HepG2 (cell line): Measurements from ENCODE around the gene MOK. TPM values are rescaled to one million over a fixed set of nuclear protein-coding genes. Genes with fewer than 3 reads are reported as not detected.

Experiments
- ATAC-seq: fragments of 200-7000 bp; cut with Tn5 transposase; 3 replicates; pipeline ENCODE4 v1.9.1; 2020; ENCODE audit warnings: mild to moderate bottlenecking, moderate library complexity
- BruUV-seq: library from RNA; stranded (reverse); fragments of 400-500 nt; replicated peaks from 2 replicates; lab custom pipeline; 2021; lab: Mats Ljungman, UMichigan
- CTCF ChIA-PET: fragments of 300-600 bp; formaldehyde crosslinking; extraction: SDS; loops from one replicate; lab custom pipeline; 2021; ENCODE audit warnings: low total read pairs, inconsistent platforms, low intra/inter-chr PET ratio; lab: Yijun Ruan, JAX
- POLR2A ChIA-PET: fragments of 350-600 bp; sonication (Branson Sonifier 250); formaldehyde crosslinking; loops from one replicate; lab custom pipeline; 2020; ENCODE audit warnings: antibody characterized with exemption, inconsistent platforms; lab: Yijun Ruan, JAX
- DNase-seq: peaks from one replicate; pipeline ENCODE4 v3.0.0-alpha.2; 2015; ENCODE audit warnings: low spot score
- FAIRE-seq: peaks from 3 replicates; lab custom pipeline; 2011; peaks lifted over from hg19 to GRCh38; lab: Jason Lieb, UNC
- H2AFZ ChIP-seq: one replicate; pipeline ENCODE4 v1.6.1; 2011; ENCODE audit warnings: low read length, inconsistent platforms
- H3K27ac ChIP-seq: fragments of 300-600 bp; 3 replicates; pipeline ENCODE4 v1.8.0; 2011; ENCODE audit warnings: mixed run types, mild to moderate bottlenecking, mixed read lengths, low read length, inconsistent platforms; ENCODE audit not compliant: insufficient read depth; ENCODE audit errors: extremely low read length
- H3K27me3 ChIP-seq, 2 experiments: fragments of 200-600 bp in 1 of 2; 2 replicates in 1 of 2; 3 replicates in 1 of 2; pipeline versions ENCODE4 v1.6.0 to v1.8.0; 2011; ENCODE audit warnings: low read length in 2 of 2, mild to moderate bottlenecking in 2 of 2, moderate library complexity in 2 of 2, inconsistent platforms in 1 of 2; ENCODE audit not compliant: insufficient read depth in 2 of 2, control insufficient read depth in 1 of 2
- H3K36me3 ChIP-seq, 2 experiments: fragments of 200-600 bp in 1 of 2; replicated peaks in 1 of 2; 2 replicates in 1 of 2; 3 replicates in 1 of 2; pipeline versions ENCODE4 v1.5.1 to v1.8.0; 2011; ENCODE audit warnings: low read length in 2 of 2, inconsistent platforms in 1 of 2; ENCODE audit not compliant: insufficient read depth in 2 of 2, control insufficient read depth in 1 of 2
- H3K4me1 ChIP-seq: 2 replicates; pipeline ENCODE4 v1.5.1; 2012; ENCODE audit warnings: low read length, inconsistent platforms; ENCODE audit not compliant: insufficient read depth
- H3K4me2 ChIP-seq: 2 replicates; pipeline ENCODE4 v1.6.0; 2011; ENCODE audit warnings: low read depth, low read length, inconsistent platforms
- H3K4me3 ChIP-seq, 3 experiments: fragments of 200-600 bp in 1 of 3; sonication (generic), shearing (Covaris generic) in 1 of 3; replicated peaks in 1 of 3; 2 replicates each; pipeline ENCODE4 v1.5.1; 2011 to 2016; ENCODE audit warnings: low read length in 3 of 3, inconsistent platforms in 2 of 3, low read depth in 2 of 3, mild to moderate bottlenecking in 2 of 3, control low read depth in 1 of 3, mixed read lengths in 1 of 3; ENCODE audit not compliant: insufficient read depth in 1 of 3
- H3K79me2 ChIP-seq: one replicate; pipeline ENCODE4 v1.6.1; 2011; ENCODE audit warnings: low read length, inconsistent platforms; ENCODE audit not compliant: insufficient read depth
- H3K9ac ChIP-seq: 2 replicates; pipeline ENCODE4 v1.6.0; 2011; ENCODE audit warnings: mild to moderate bottlenecking, low read depth, low read length, inconsistent platforms; ENCODE audit not compliant: insufficient read depth
- H3K9me3 ChIP-seq: 2 replicates; pipeline ENCODE4 v1.5.1; 2012; ENCODE audit warnings: mild to moderate bottlenecking, low read length
- H4K20me1 ChIP-seq: 2 replicates; pipeline ENCODE4 v1.6.0; 2011; ENCODE audit warnings: inconsistent platforms, mild to moderate bottlenecking, low read length, moderate library complexity; ENCODE audit not compliant: insufficient read depth
- HOXD1 ChIP-seq: sonication (generic); formaldehyde crosslinking; IDR thresholded peaks from 2 replicates; pipeline ENCODE4 v1.5.0; 2020; ENCODE audit warnings: missing genetic modification reagents
- IKZF1 ChIP-seq: fragments of 450-650 bp; IDR thresholded peaks from 2 replicates; pipeline ENCODE4 v1.7.1; 2016
- MATR3 ChIP-seq: sonication (generic); formaldehyde crosslinking; IDR thresholded peaks from 2 replicates; pipeline ENCODE4 v1.4.0; 2020; ENCODE audit warnings: missing genetic modification reagents
- PCBP2 ChIP-seq: fragments of 200-400 bp; formaldehyde crosslinking; optimal IDR thresholded peaks from 2 replicates; pipeline ENCODE3; 2018; ENCODE audit warnings: low read length, low read depth; ENCODE audit not compliant: poor library complexity, severe bottlenecking
- POLR2AphosphoS2 ChIP-seq: IDR thresholded peaks from 2 replicates; pipeline ENCODE4 v1.6.1; 2011; ENCODE audit warnings: low read depth, low read length, improper control_type of control experiment
- ZNF34 ChIP-seq: sonication (generic); formaldehyde crosslinking; IDR thresholded peaks from 2 replicates; pipeline ENCODE4 v1.4.0; 2020; ENCODE audit warnings: mild to moderate bottlenecking, missing genetic modification reagents, borderline replicate concordance
- ZNF724P ChIP-seq: sonication (generic); formaldehyde crosslinking; IDR thresholded peaks from 2 replicates; pipeline ENCODE4 v1.8.0; 2022; ENCODE audit warnings: missing genetic modification reagents, borderline replicate concordance
- ZZZ3 ChIP-seq: sonication (generic); formaldehyde crosslinking; IDR thresholded peaks from 2 replicates; pipeline ENCODE4 v1.4.0; 2020; ENCODE audit warnings: missing genetic modification reagents, mild to moderate bottlenecking, borderline replicate concordance
- WGBS: methylation state at CpG from one replicate; pipeline ENCODE4 v1.1.6; 2017; ENCODE audit warnings: low lambda C conversion rate; 5-methylcytosine and 5-hydroxymethylcytosine counted together
- in situ Hi-C: cut with HindIII; loops from 2 replicates; pipeline ENCODE4 v1.10.0; 2017; ENCODE audit warnings: low pct_unique_long_range_greater_than_20kb; ENCODE audit not compliant: extremely low pct_ligation_motif_present
- intact Hi-C: fragments of 100-400 bp; cut with micrococcal nuclease; formaldehyde crosslinking; loops from one replicate; pipeline ENCODE4 v1.10.0; 2022; ENCODE audit not compliant: unreplicated experiment
- polyA plus RNA-seq, 8 experiments: library from polyadenylated mRNA; depleted of rRNA in 3 of 8; stranded (reverse) in 7 of 8; unstranded in 1 of 8; fragments of >200 nt; fragmentation: Illumina TruSeq in 4 of 8; extraction: Trizol in 4 of 8; gene quantifications; 2 replicates each; pipeline versions ENCODE4 v1.2.1 to v1.2.3, GENCODE V29; 2011 to 2016; ENCODE audit warnings: low read depth in 4 of 8, missing spikeins in 1 of 8, mixed read lengths in 1 of 8; ENCODE audit not compliant: insufficient read depth in 1 of 8
- total RNA-seq, 5 experiments: library from RNA; depleted of rRNA; stranded (reverse); fragments of >200 nt; fragmentation: Illumina TruSeq; extraction: Trizol; gene quantifications; 2 replicates each; pipeline ENCODE4 v1.2.3, GENCODE V29; 2016; ENCODE audit warnings: low read depth in 1 of 5
- TF ChIP-seq, protein P1 (sequence below): sonication (generic); formaldehyde crosslinking; IDR thresholded peaks from 2 replicates; pipeline ENCODE4 v1.8.1; 2022; ENCODE audit warnings: low read depth, mild to moderate bottlenecking, missing genetic modification reagents

MOK gene
- total and polyA plus RNA-seq, 2 of the 13 experiments (the other 11 are each of a cell fraction or from before 2014, with no cell fraction given), result 15.3 to 16.9 TPM

DNA sequence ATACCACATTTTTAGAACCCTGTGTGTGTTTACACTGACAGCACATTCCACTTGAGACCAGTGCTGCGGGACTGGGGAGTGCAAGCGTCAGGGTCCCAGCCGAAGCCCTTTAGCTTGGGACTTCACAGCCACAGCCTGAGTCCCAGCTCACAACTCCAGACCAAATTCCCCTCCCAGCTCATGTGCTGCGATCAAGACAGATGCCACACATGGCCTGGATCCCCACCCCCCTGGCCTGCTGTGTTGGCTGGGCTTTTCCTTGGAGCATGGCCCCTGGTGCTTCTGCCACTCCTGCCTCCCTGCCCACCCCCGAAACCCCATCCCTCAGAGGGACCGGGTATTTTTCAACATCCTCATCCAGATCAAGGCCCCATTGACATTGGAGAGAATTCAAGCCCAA is 101.6 kb downstream of the MOK start:
- DNase-seq (no peak), FAIRE-seq (no peak), ATAC-seq (no peak)
- Histone ChIP-seq H3K9me3 (no peaks in the 10 kb centered on the region), H3K36me3 (peaks cover 16 to 46% of the 10 kb centered on the region in 2 experiments), H3K79me2 (peaks cover 22% of the 10 kb centered on the region), H3K4me3 (no peak overlapping the region), H3K4me2 (no peak overlapping the region), H4K20me1 (no peaks in the 10 kb centered on the region), H3K27me3 (no peaks in the 10 kb centered on the region), H3K9ac (no peak overlapping the region), H3K27ac (no peak overlapping the region), H2AFZ (no peak overlapping the region), H3K4me1 (no peaks in the 10 kb centered on the region)
- TF ChIP-seq ZNF34 (CRISPR knock-in tag) (no peak), POLR2AphosphoS2 (no peak), ZZZ3 (CRISPR knock-in tag) (no peak), MATR3 (CRISPR knock-in tag) (no peak), PCBP2 (no peak), HOXD1 (CRISPR knock-in tag) (no peak), ZNF724P (CRISPR knock-in tag) (no peak), IKZF1 (no peak)
- TF ChIP-seq, protein P1, sequence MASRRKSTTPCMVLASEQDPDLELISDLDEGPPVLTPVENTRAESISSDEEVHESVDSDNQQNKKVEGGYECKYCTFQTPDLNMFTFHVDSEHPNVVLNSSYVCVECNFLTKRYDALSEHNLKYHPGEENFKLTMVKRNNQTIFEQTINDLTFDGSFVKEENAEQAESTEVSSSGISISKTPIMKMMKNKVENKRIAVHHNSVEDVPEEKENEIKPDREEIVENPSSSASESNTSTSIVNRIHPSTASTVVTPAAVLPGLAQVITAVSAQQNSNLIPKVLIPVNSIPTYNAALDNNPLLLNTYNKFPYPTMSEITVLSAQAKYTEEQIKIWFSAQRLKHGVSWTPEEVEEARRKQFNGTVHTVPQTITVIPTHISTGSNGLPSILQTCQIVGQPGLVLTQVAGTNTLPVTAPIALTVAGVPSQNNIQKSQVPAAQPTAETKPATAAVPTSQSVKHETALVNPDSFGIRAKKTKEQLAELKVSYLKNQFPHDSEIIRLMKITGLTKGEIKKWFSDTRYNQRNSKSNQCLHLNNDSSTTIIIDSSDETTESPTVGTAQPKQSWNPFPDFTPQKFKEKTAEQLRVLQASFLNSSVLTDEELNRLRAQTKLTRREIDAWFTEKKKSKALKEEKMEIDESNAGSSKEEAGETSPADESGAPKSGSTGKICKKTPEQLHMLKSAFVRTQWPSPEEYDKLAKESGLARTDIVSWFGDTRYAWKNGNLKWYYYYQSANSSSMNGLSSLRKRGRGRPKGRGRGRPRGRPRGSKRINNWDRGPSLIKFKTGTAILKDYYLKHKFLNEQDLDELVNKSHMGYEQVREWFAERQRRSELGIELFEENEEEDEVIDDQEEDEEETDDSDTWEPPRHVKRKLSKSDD, result no peak
- in situ Hi-C loops, result no loop called here
- 94% methylated on average over 6 of the region's 6 CpGs for WGBS
- no TSS peak for BruUV-seq
- POLR2A ChIA-PET, result no interaction called here
- CTCF ChIA-PET, result no interaction called here
- intact Hi-C loops, result no loop called here
